GM04503 (cell line): ENCODE measurements around the gene ENTREP1.
"Not testable (repeated sequence)": the region's sequence is repeated elsewhere in the genome, so short reads cannot be mapped to it uniquely, and the experiment has no call there.

Experiments used
- DNase-seq: peaks from one replicate; pipeline ENCODE4 v3.0.0-alpha.2; 2012; ENCODE audit warnings: low read depth

The ENTREP1 gene

GRCh38 chr9:69371001-69371400 is 46.0 kb downstream of the ENTREP1 start:
- DNase-seq = no peak

GRCh38 chr9:69376651-69377050 is 51.6 kb downstream of the ENTREP1 start:
- DNase-seq = peak; percentile 81

DNA sequence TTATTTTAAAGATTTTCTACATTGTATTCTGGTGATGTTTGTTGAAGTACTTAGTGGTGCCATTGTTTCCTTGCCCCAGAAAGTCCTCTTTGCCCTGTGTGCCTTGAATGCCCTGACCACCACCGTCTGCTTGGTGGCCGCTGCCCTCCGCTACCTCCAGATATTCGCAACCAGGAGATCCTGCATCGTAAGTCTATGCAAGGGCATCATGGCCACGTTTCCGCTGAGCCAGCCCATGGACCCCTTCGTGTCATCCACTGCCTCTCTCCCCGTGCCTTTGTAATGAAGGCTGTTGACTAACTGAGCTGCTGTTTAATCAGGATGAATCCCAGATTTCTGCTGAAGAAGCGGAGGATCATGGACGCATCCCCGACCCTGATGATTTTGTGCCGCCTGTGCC is 52.3 kb downstream of the ENTREP1 start:
- DNase-seq = no peak

- no peak for DNase-seq
Observed at GRCh38 chr9:69377981-69378380, 53.0 kb downstream of the ENTREP1 start.

GRCh38 chr9:69379270-69379982 is 54.4 kb downstream of the ENTREP1 start:
- DNase-seq = no peak

DNA sequence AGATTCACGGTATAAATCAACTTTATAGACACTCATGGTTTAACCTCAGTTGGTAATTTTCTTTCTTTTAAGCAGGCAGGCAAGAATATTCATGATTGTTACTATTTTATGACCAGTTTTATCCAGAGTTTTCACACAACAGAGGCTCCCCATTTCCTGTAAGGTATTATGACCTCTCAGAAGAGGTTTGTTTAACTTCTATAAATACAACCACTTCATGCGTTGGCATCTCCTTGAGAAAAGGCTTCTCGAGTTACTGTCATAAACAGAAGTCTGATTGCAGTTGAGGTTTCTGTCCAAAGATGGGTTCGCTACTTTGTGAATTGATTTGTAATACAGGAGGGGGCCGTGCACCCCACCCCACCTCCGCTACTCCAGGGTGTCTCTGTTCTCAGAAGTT is 55.3 kb downstream of the ENTREP1 start:
- no peak for DNase-seq

DNA sequence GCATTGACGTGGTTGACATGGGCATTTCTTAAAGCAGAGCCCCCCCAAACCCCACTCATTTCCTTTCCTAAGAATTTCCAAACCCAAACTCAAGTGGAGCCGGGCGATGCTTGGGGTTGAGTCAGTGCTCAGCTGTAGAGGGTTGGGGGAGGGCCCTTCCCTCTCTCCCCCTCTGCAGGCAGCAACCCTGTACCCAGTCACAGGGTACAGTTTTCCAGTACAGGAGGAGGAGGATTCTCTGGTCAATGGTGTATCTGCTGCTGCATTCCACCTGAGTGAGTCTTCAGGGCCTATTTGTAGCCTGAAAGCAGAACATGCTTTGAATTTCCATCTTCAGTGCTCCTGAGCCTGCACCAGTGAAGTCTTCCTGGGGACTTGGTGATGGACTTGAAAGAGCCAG is 55.8 kb downstream of the ENTREP1 start:
- no peak for DNase-seq

DNA sequence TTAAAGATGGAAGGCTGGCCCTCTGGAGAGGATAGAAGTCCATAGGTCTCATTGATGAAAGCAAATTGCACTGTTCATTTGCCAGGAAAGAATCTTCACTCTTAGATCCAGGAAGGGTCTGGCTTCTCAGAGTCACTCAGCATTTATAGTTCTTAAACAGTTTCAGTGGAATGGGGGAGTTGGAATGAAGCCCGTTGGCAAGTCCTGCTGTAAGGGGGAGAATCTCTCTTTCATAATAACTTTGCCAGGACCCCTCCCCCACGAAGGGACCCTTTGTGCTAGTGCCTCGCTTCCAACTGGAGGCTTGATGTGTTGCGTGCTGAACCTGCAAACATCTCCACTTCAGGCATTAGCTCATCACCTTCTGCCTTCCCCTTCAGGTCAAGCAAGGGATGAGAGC is 57.1 kb downstream of the ENTREP1 start:
- DNase-seq = no peak

- DNase-seq = no peak
Observed at GRCh38 chr9:69385581-69386033, 60.6 kb downstream of the ENTREP1 start.

GRCh38 chr9:69386651-69387050 is 61.6 kb downstream of the ENTREP1 start:
- no peak for DNase-seq

DNA sequence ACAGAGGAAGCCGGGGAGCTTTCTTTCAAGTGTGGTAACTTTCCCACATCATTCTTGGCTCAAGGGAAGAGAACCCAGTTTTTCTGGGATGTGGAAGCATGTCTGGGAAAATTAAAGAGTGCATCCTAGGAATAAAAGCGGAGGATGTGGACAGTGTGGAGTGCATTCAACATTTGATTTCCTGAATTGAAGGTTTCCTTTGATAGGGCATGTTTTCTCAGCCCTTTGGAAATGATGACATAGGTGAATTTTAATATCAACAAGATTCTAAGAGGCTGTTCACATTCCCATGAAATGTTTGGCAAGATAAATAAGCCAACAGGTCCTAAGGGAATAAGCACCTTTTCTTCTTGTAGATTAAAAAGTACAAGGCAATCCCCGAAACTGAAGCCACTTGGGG is 63.6 kb downstream of the ENTREP1 start:
- no peak for DNase-seq

DNA sequence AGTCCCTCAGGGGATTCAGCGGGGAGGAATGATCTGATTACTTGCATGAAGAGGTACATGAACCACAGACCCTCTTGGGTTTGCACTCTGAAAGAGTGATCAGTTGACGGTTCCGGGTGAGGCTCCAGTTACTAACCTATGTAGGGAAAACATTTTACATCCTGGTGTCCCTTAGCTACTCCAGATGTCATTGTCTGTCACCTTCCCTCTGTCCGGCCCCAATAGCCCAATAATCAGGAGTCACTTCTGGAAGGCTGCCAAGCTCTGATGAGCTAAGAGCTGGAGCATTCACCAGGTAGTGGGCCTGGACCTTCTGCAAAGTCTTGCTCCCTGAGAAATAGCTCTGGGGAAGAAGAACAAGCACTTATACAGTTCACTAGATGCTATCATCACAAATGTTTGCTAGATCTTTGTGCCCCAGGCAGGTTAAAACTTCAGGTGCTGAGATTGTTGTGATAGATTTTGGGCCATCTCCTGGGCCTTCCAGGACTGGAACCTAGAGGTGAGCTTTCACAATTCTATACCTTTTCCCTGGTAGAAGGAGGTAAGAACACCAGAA is 64.5 kb downstream of the ENTREP1 start:
- DNase-seq = no peak

GRCh38 chr9:69391487-69391886 is 66.5 kb downstream of the ENTREP1 start:
- no peak for DNase-seq

DNA sequence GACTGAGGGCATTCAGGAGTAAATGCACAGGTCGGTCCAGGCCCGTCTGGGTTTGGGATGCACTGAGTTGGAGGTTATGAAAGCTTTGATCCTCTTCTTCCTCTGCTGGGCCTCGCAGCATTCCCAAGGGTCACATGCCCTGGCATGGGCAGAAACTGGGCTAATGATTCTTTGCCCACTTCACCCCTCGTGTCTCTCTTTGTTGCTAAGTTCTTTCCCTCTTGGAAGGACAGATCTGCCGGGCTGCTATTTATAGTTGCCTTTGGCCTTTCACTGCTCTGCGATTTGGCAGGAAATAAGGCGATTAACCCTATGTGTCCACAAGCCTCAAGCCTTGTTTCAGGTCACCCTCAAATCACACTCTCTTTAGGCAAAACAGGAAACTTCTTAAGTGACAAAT is 66.9 kb downstream of the ENTREP1 start:
- no peak for DNase-seq

- no peak for DNase-seq
Observed at GRCh38 chr9:69392826-69393225, 67.8 kb downstream of the ENTREP1 start.

DNA sequence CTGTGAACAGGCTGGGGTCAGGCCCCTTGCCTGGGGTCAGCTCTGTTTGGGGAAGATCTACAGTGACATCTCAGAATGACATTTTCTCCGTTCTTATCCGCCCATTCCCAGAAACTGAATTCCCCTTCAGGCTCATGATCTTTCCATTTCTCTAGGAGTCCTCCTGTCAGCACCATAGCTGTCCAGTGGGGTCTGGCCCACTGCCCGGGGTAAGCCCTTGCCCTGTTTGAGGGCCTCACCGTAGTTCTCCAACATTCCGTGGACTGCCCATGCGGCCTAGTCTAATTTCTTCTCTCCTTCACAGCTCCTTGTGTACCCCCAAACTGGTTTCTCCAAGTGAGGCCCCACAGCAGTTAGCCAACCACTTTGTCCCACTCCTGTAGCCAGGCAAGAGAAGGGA is 68.4 kb downstream of the ENTREP1 start:
- no peak for DNase-seq

DNA sequence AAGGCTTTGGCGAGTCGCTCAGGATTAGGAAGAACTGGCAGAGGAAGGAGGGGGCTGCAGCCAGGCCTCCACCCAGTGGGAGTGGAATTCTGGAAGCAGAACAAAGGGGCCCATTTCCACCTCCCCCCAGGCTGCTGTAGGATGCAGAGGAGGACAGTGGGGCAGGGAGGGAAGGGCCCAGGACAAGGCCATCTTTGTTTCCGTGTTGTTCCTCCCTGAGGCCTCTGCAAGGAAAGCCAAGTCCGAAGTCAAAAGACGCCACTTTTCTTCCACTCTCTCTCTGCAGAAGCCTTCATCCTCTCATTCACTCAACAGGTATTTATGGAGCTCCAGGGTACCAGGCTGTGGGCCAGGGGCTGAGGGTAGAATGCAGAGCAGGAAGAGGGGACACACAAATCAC is 70.7 kb downstream of the ENTREP1 start:
- DNase-seq = no peak

DNA sequence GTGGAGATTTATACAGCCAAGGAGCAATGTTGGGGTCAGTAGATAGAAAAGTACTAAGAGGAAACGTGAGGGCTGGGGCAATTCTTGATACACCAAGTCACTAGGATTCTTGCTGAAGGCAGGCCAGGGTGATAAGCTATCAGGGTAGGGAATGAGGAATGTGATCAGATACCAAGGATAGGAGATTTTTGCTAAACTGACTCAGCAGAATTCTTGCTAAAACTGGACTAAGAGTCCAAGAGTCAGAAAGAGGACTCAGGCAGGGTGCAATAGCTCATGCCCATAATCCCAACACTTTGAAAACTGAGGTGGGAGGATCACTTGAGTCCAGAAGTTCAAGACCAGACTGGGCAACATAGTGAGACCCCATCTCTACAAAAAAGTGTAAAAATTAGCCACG is 71.7 kb downstream of the ENTREP1 start:
- DNase-seq = no peak

GRCh38 chr9:69397384-69398214 is 72.6 kb downstream of the ENTREP1 start:
- no peak for DNase-seq

DNA sequence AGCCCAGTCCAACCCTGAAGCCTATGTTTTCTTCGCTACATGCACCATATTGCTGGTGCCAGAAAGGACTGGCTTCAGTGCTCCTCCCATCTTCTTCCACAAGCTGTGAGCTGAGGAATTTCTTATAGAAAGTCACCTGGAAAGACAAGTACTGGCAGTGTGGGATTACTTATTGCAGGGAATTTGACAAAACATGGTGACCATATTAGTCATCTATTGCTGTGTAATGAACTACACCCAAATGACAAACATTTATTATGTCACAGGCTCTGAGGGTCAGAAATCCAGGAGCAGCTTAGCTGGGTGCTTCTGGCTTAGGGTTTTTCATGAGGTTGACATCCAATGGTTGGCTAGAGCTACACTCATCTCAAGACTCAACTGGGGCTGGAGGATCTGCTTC is 75.5 kb downstream of the ENTREP1 start:
- DNase-seq = no peak

DNA sequence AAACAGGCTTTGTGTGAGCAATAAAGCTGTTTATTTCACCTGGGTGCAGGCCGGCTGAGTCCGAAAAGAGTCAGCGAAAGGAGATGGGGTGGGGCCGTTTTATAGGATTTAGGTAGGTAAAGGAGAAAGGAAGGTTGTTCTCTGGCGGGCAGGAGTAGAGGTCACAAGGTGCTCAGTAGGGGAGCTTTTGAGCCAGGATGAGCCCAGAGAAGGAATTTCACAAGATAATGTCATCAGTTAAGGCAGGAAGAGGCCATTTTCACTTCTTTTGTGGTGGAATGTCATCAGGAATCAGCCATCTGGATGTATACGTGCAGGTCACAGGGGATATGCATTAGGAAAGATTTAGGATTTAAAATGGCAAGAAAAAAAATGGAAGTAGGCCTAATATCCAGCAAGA is 84.9 kb downstream of the ENTREP1 start:
- DNase-seq = not testable (repeated sequence)

GRCh38 chr9:69411246-69411645 is 86.2 kb downstream of the ENTREP1 start:
- no peak for DNase-seq
